Activated B cell treated with CpG ODN at 0.5 μM for 24 hours (primary cell): ENCODE data around the gene CELF4. TPM values are rescaled to one million over a fixed set of nuclear protein-coding genes. Genes with fewer than 3 reads are reported as not detected.

Source experiments
- ATAC-seq: fragments of 200-7000 bp; cut with Tn5 transposase; one replicate; pipeline ENCODE4 v1.10.0; 2021; ENCODE audit warnings: low read depth, mild to moderate bottlenecking, moderate library complexity
- CTCF ChIA-PET: fragments of 350-600 bp; sonication (Branson Sonifier 250); formaldehyde crosslinking; loops from one replicate; lab custom pipeline; 2021; ENCODE audit warnings: antibody characterized with exemption; lab: Charles Lee
- POLR2A ChIA-PET: fragments of 350-600 bp; sonication (Branson Sonifier 250); formaldehyde crosslinking; loops from one replicate; lab custom pipeline; 2021; ENCODE audit warnings: antibody characterized with exemption; lab: Charles Lee
- DNase-seq: peaks from one replicate; pipeline ENCODE4 v3.0.0; 2022
- H3K27ac Mint-ChIP-seq: one replicate; pipeline ENCODE4 v1.8.0; 2020; ENCODE audit warnings: mixed read lengths
- H3K27me3 Mint-ChIP-seq: one replicate; pipeline ENCODE4 v1.8.0; 2021; ENCODE audit warnings: mixed read lengths
- H3K36me3 Mint-ChIP-seq: one replicate; pipeline ENCODE4 v1.8.0; 2021; ENCODE audit warnings: low read depth, mixed read lengths
- H3K4me1 Mint-ChIP-seq: one replicate; pipeline ENCODE4 v1.8.0; 2021; ENCODE audit warnings: mixed read lengths
- H3K4me3 Mint-ChIP-seq: one replicate; pipeline ENCODE4 v1.8.0; 2020; ENCODE audit warnings: mild to moderate bottlenecking, mixed read lengths
- H3K9me3 Mint-ChIP-seq: one replicate; pipeline ENCODE4 v1.8.0; 2020; ENCODE audit warnings: mixed read lengths
- intact Hi-C: fragments of 100-400 bp; cut with micrococcal nuclease; formaldehyde crosslinking; loops from one replicate; pipeline ENCODE4 v1.15.1; 2024
- total RNA-seq: library from RNA; stranded (reverse); gene quantifications from 2 replicates; pipeline ENCODE4 v1.2.3, GENCODE V29; 2022
- TF ChIP-seq, protein P1 (sequence below): fragments of 200-600 bp; IDR thresholded peaks from one replicate; pipeline ENCODE4 v1.8.0; 2022; ENCODE audit warnings: antibody characterized with exemption, mild to moderate bottlenecking

The CELF4 gene
- total RNA-seq, 1 donor from 2014 or later = not detected

DNA sequence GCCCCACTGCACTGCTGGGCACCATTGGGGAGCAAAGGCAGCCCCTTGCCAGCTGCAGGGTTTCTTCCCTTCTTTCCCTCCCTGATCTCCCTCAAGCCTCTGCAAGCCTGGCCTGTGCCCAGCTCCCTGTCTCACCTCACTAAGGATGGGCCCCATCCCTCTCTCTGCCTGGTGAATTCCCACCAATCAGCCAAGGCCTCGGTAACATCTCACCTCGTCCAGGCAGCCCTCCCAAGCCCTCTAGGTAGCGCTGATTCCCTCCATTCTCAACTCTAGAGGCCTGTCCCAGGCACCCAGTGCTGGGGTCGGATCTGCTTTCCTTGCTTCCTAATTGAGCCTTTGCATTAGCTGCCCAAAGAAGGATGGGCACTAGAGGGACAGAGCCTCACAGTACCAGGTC lies 63.0 kb downstream of the CELF4 start:
- ChIA-PET CTCF (no interaction called here), POLR2A (no interaction called here)
- TF ChIP-seq, protein P1, sequence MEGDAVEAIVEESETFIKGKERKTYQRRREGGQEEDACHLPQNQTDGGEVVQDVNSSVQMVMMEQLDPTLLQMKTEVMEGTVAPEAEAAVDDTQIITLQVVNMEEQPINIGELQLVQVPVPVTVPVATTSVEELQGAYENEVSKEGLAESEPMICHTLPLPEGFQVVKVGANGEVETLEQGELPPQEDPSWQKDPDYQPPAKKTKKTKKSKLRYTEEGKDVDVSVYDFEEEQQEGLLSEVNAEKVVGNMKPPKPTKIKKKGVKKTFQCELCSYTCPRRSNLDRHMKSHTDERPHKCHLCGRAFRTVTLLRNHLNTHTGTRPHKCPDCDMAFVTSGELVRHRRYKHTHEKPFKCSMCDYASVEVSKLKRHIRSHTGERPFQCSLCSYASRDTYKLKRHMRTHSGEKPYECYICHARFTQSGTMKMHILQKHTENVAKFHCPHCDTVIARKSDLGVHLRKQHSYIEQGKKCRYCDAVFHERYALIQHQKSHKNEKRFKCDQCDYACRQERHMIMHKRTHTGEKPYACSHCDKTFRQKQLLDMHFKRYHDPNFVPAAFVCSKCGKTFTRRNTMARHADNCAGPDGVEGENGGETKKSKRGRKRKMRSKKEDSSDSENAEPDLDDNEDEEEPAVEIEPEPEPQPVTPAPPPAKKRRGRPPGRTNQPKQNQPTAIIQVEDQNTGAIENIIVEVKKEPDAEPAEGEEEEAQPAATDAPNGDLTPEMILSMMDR = no peak
- Mint-ChIP-seq H3K9me3 (no peaks in the 10 kb centered on the region), H3K27ac (no peak overlapping the region), H3K27me3 (peaks cover 1% of the 10 kb centered on the region), H3K36me3 (no peaks in the 10 kb centered on the region), H3K4me1 (no peaks in the 10 kb centered on the region), H3K4me3 (no peak overlapping the region)
- DNase-seq (no peak), ATAC-seq (no peak)
- intact Hi-C loops = no loop called here

DNA sequence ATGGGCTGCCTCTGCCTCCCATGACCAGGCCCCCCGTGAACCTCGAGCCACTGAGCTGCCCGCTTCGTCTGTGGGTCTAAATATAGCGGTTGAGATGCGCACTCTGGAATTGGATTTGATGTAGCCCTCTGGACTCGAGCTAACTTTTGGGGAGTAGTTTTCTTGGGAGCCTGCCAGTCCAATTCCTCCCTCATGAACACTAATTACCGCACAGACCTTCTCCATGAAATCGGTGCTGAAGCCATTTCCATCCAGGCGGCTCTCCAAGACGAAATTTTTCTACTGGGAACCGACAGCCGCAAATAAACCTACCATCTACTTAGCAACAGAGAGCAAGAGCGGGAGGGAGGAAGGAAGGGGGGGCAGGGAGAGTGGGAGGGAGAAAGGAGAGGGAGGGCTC lies 63.6 kb downstream of the CELF4 start:
- no peak for DNase-seq
- intact Hi-C loops = no loop called here
- H3K4me3 Mint-ChIP-seq = no peak overlapping the region

GRCh38 chr18:37501136-37501535 lies 64.5 kb downstream of the CELF4 start:
- intact Hi-C loops = no loop called here
- Mint-ChIP-seq H3K4me1 (no peaks in the 10 kb centered on the region), H3K27ac (no peak overlapping the region), H3K4me3 (no peak overlapping the region), H3K9me3 (no peaks in the 10 kb centered on the region), H3K27me3 (peaks cover 1% of the 10 kb centered on the region), H3K36me3 (no peaks in the 10 kb centered on the region)
- ChIA-PET POLR2A (no interaction called here), CTCF (no interaction called here)
- ATAC-seq (no peak), DNase-seq (no peak)
- TF ChIP-seq, protein P1 = no peak

More for the DNA sequence above, 63.6 kb downstream of the CELF4 start:
- CTCF ChIA-PET = no interaction called here
- Mint-ChIP-seq H3K9me3 (no peaks in the 10 kb centered on the region), H3K27me3 (peaks cover 1% of the 10 kb centered on the region), H3K4me1 (no peaks in the 10 kb centered on the region), H3K27ac (no peak overlapping the region), H3K36me3 (no peaks in the 10 kb centered on the region)
- TF ChIP-seq, protein P1 = no peak
- POLR2A ChIA-PET = no interaction called here
- no peak for ATAC-seq

DNA sequence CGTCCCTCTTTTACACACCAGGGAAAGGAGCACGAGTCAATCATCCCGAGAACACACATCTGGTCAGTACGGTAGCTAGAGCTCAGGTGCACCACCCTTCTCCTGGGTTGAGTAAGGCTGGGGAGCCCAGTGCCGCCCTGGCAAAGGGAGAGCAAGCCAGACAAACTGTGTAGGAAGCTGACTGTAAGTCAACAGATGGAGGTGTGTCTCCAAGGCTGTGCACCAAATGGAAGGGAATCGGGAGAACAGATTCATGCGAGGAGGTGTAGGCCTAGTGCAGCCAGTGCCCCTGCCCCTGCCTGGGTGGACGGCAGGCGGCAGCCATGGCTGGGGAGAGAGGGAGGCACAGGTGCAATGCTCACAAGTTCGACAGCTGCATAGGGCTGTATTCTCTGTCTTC lies 65.7 kb downstream of the CELF4 start:
- CTCF ChIA-PET = no interaction called here

GRCh38 chr18:37499044-37499443 lies 66.6 kb downstream of the CELF4 start:
- Mint-ChIP-seq H3K4me3 (no peak overlapping the region), H3K4me1 (no peaks in the 10 kb centered on the region), H3K9me3 (no peaks in the 10 kb centered on the region), H3K36me3 (no peaks in the 10 kb centered on the region), H3K27me3 (peaks cover 5% of the 10 kb centered on the region), H3K27ac (no peak overlapping the region)
- no peak for ATAC-seq
- ChIA-PET CTCF (no interaction called here), POLR2A (no interaction called here)
- TF ChIP-seq, protein P1 = no peak
- no peak for DNase-seq
- intact Hi-C loops = no loop called here

More for the DNA sequence above, 65.7 kb downstream of the CELF4 start:
- H3K27ac Mint-ChIP-seq = no peak overlapping the region
- H3K36me3 Mint-ChIP-seq = no peaks in the 10 kb centered on the region
- no peak overlapping the region for H3K4me3 Mint-ChIP-seq
- TF ChIP-seq, protein P1 = no peak
- POLR2A ChIA-PET = no interaction called here
- DNase-seq (no peak), ATAC-seq (no peak)
- intact Hi-C loops = no loop called here
- no peaks in the 10 kb centered on the region for H3K9me3 Mint-ChIP-seq
- H3K4me1 Mint-ChIP-seq = no peaks in the 10 kb centered on the region
- H3K27me3 Mint-ChIP-seq = peaks cover 1% of the 10 kb centered on the region
